ENCODE data around the gene LRRC1.
A peak's percentile ranks its signal among the peaks of the same experiment; 100 is the strongest.
"Not testable (repeated sequence)": the region's sequence is repeated elsewhere in the genome, so short reads cannot be mapped to it uniquely, and the experiment has no call there.

The LRRC1 gene

GRCh38 chr6:53794720-53795339 lies at the start of gene LRRC1:
Gene LRRC1 (plus strand): TSS chr6:53795005. CDS start chr6:53795257, 252 bp downstream.
- peak; percentile 83 to 94 (median 90) for DNase-seq

- no peak for DNase-seq
Observed at GRCh38 chr6:53746442-53747103, 48.2 kb upstream of the LRRC1 start.

- no peak for DNase-seq
Observed at GRCh38 chr6:53750052-53750650, 44.7 kb upstream of the LRRC1 start.

GRCh38 chr6:53751417-53751816 lies 43.4 kb upstream of the LRRC1 start:
- DNase-seq: no peak

GRCh38 chr6:53752440-53752839 lies 42.4 kb upstream of the LRRC1 start:
- no peak for DNase-seq

- DNase-seq: no peak
Observed at GRCh38 chr6:53752856-53753255, 41.9 kb upstream of the LRRC1 start.

- no peak for DNase-seq
Observed at GRCh38 chr6:53754330-53754729, 40.5 kb upstream of the LRRC1 start.

GRCh38 chr6:53756396-53756795 lies 38.4 kb upstream of the LRRC1 start:
- no peak for DNase-seq

GRCh38 chr6:53758496-53758895 lies 36.3 kb upstream of the LRRC1 start:
- DNase-seq: no peak

- DNase-seq: no peak
Observed at GRCh38 chr6:53761036-53761435, 33.8 kb upstream of the LRRC1 start.

GRCh38 chr6:53765270-53765669 lies 29.5 kb upstream of the LRRC1 start:
- no peak for DNase-seq

- DNase-seq: no peak
Observed at GRCh38 chr6:53766930-53767329, 27.9 kb upstream of the LRRC1 start.

GRCh38 chr6:53767941-53768340 lies 26.9 kb upstream of the LRRC1 start:
- DNase-seq: no peak

GRCh38 chr6:53768636-53769035 lies 26.2 kb upstream of the LRRC1 start:
- no peak for DNase-seq

- no peak for DNase-seq
Observed at GRCh38 chr6:53770780-53771249, 24.0 kb upstream of the LRRC1 start.

GRCh38 chr6:53771785-53772624 lies 22.8 kb upstream of the LRRC1 start:
- no peak for DNase-seq

GRCh38 chr6:53773044-53773696 lies 21.6 kb upstream of the LRRC1 start:
- no peak for DNase-seq

GRCh38 chr6:53776152-53776551 lies 18.7 kb upstream of the LRRC1 start:
- not testable (repeated sequence) for DNase-seq

GRCh38 chr6:53784991-53785390 lies 9.8 kb upstream of the LRRC1 start:
- DNase-seq: not testable (repeated sequence)

GRCh38 chr6:53786832-53787231 lies 8.0 kb upstream of the LRRC1 start:
- no peak for DNase-seq

- DNase-seq: no peak
Observed at GRCh38 chr6:53790886-53791285, 3.9 kb upstream of the LRRC1 start.

GRCh38 chr6:53792016-53792415 lies 2.8 kb upstream of the LRRC1 start:
- DNase-seq: no peak

GRCh38 chr6:53792973-53793317 lies 1.9 kb upstream of the LRRC1 start:
- DNase-seq: no peak

Data from suppressor macrophage treated with lipopolysaccharide for 1 hour (primary cell).